NCI-H526 (cell line): ENCODE measurements around the gene CST9.
"Not testable (repeated sequence)": the region's sequence is repeated elsewhere in the genome, so short reads cannot be mapped to it uniquely, and the experiment has no call there.

Experiments
- DNase-seq, 2 experiments: peaks; one replicate each; lab custom pipeline; 2025; lab: John Stamatoyannopoulos, UW

Gene CST9

GRCh38 chr20:23637282-23638221 lies 31.8 kb upstream of the CST9 start, which contains the start of gene CST3:
Gene CST3 (minus strand): TSS chr20:23637955. CDS start chr20:23637862, 93 bp downstream.
- DNase-seq, result peak; percentile 55 to 94

GRCh38 chr20:23636908-23637281 lies 31.2 kb upstream of the CST9 start:
- DNase-seq, result no peak

- DNase-seq, result no peak
Observed at GRCh38 chr20:23636182-23636907, 30.6 kb upstream of the CST9 start.

- not testable (repeated sequence) for DNase-seq
Observed at GRCh38 chr20:23635768-23636090, 30.0 kb upstream of the CST9 start.

GRCh38 chr20:23634985-23635767 lies 29.5 kb upstream of the CST9 start:
- DNase-seq, result no peak

GRCh38 chr20:23634044-23634801 lies 28.5 kb upstream of the CST9 start:
- DNase-seq, result no peak

GRCh38 chr20:23632711-23633573 lies 27.2 kb upstream of the CST9 start:
- DNase-seq, result no peak

GRCh38 chr20:23631981-23632710 lies 26.4 kb upstream of the CST9 start:
- DNase-seq, result no peak

- DNase-seq, result no peak
Observed at GRCh38 chr20:23631226-23631822, 25.6 kb upstream of the CST9 start.

GRCh38 chr20:23630392-23630849 lies 24.7 kb upstream of the CST9 start:
- DNase-seq, result no peak

GRCh38 chr20:23629542-23630391 lies 24.1 kb upstream of the CST9 start:
- no peak for DNase-seq

GRCh38 chr20:23629017-23629541 lies 23.4 kb upstream of the CST9 start:
- no peak for DNase-seq

- no peak for DNase-seq
Observed at GRCh38 chr20:23628402-23629016, 22.8 kb upstream of the CST9 start.

GRCh38 chr20:23627501-23627900 lies 21.8 kb upstream of the CST9 start:
- DNase-seq, result peak; percentile 58 to 68

GRCh38 chr20:23626040-23626620 lies 20.4 kb upstream of the CST9 start:
- peak in 1 of 2 experiments; percentile 57 for DNase-seq

- DNase-seq, result peak; percentile 95 to 96
Observed at GRCh38 chr20:23625236-23625964, 19.7 kb upstream of the CST9 start.

- no peak for DNase-seq
Observed at GRCh38 chr20:23624324-23624691, 18.6 kb upstream of the CST9 start.
